Breast epithelium (tissue), 4 donors: ENCODE data around the gene BRD4. TPM values are rescaled to one million over a fixed set of nuclear protein-coding genes. Genes with fewer than 3 reads are reported as not detected.

Experiments used
- DNase-seq, 2 donors: peaks; one replicate each; pipeline ENCODE4 v3.0.0-alpha.2; 2019; ENCODE audit warnings: low spot score in 2 of 2
- H3K27ac ChIP-seq, 2 donors: fragments of 200-600 bp; sonication (generic) in 1 of 2; one replicate each; pipeline ENCODE4 v1.5.1; 2016 to 2019; ENCODE audit warnings: mild to moderate bottlenecking in 1 of 2
- H3K27me3 ChIP-seq, 2 donors: fragments of 200-600 bp; sonication (generic) in 1 of 2; one replicate each; pipeline versions ENCODE4 v1.5.1 to v1.6.0; 2017 to 2019; ENCODE audit warnings: control low read depth in 1 of 2, mild to moderate bottlenecking in 1 of 2
- H3K36me3 ChIP-seq: fragments of 200-600 bp; one replicate; pipeline ENCODE4 v1.5.1; 2019
- H3K4me1 ChIP-seq, 2 donors: fragments of 200-600 bp; sonication (generic); one replicate each; pipeline ENCODE4 v1.5.1; 2016 to 2019; ENCODE audit warnings: control low read depth in 1 of 2
- H3K4me3 ChIP-seq, 3 donors: fragments of 200-600 bp; sonication (generic); 1 replicate in 2 of 3; 2 replicates in 1 of 3; pipeline ENCODE4 v1.5.1; 2016 to 2019; ENCODE audit warnings: mild to moderate bottlenecking in 3 of 3, moderate library complexity in 2 of 3
- H3K9me3 ChIP-seq, 2 donors: fragments of 200-600 bp; sonication (generic) in 1 of 2; one replicate each; pipeline ENCODE4 v1.5.1; 2016 to 2019; ENCODE audit warnings: control low read depth in 1 of 2
- POLR2A ChIP-seq: fragments of 450-650 bp; IDR thresholded peaks from one replicate; pipeline ENCODE4 v1.6.1; 2016; ENCODE audit warnings: antibody characterized with exemption, mild to moderate bottlenecking, moderate library complexity
- POLR2AphosphoS5 ChIP-seq, 3 donors: sonication (generic); formaldehyde crosslinking; IDR thresholded peaks; one replicate each; pipeline ENCODE4 v1.6.1; 2017; ENCODE audit warnings: antibody characterized with exemption in 3 of 3
- intact Hi-C: fragments of 100-400 bp; cut with DNase I; formaldehyde crosslinking; loops from one replicate; pipeline ENCODE4 v1.15.1; 2023; ENCODE audit warnings: low total_unique reads
- total RNA-seq, 3 donors: library from RNA; depleted of rRNA; stranded (reverse); fragments of >200 nt; gene quantifications; one replicate each; pipeline ENCODE4 v1.1.0, GENCODE V29; 2016
- TF ChIP-seq, protein P1 (sequence below), 3 donors: fragments of 450-650 bp; IDR thresholded peaks; one replicate each; pipeline ENCODE4 v1.5.1; 2016 to 2017; ENCODE audit warnings: antibody characterized with exemption in 3 of 3, mild to moderate bottlenecking in 3 of 3, moderate library complexity in 3 of 3

The BRD4 gene
- total RNA-seq, 3 donors from 2014 or later = 25.6 to 37.5 (median 33.8) TPM

- intact Hi-C loops = no loop called here
- Histone ChIP-seq H3K9me3 (no peaks in the 10 kb centered on the region), H3K36me3 (no peaks in the 10 kb centered on the region), H3K27ac (peak overlapping the region in 1 of 2 donors; percentile 69), H3K4me1 (peaks cover 5 to 8% of the 10 kb centered on the region in 2 donors), H3K4me3 (no peak overlapping the region), H3K27me3 (no peaks in the 10 kb centered on the region)
- TF ChIP-seq, protein P1, sequence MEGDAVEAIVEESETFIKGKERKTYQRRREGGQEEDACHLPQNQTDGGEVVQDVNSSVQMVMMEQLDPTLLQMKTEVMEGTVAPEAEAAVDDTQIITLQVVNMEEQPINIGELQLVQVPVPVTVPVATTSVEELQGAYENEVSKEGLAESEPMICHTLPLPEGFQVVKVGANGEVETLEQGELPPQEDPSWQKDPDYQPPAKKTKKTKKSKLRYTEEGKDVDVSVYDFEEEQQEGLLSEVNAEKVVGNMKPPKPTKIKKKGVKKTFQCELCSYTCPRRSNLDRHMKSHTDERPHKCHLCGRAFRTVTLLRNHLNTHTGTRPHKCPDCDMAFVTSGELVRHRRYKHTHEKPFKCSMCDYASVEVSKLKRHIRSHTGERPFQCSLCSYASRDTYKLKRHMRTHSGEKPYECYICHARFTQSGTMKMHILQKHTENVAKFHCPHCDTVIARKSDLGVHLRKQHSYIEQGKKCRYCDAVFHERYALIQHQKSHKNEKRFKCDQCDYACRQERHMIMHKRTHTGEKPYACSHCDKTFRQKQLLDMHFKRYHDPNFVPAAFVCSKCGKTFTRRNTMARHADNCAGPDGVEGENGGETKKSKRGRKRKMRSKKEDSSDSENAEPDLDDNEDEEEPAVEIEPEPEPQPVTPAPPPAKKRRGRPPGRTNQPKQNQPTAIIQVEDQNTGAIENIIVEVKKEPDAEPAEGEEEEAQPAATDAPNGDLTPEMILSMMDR (IDR thresholded peaks at IDR 0.05) = no peak
- no peak for TF ChIP-seq POLR2A
- no peak for TF ChIP-seq POLR2AphosphoS5 (IDR thresholded peaks at IDR 0.05)
- DNase-seq = no peak
Observed at GRCh38 chr19:15227261-15227660, 105.1 kb downstream of the BRD4 start.

DNA sequence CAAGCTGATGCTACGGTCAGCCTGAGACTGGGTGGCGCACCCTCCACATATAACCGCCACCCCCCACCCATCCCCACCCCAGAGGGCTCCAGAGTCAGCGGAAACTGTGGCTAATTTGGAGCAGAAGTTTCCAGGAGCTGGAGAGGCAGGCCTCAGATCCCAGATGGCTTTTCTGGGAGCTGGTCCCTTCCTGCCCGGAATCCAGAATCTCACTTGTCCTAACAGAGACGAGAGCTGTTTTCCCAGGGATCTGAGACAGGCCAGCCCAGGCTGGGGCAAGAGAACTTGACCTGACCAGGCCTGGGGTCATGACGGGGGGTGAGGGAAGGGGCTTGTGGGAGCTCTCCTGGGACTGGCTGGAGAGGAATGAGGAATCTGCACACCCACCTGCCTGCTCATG, 106.6 kb downstream of the BRD4 start:
- no peak overlapping the region for H3K4me3 ChIP-seq
- H3K27ac ChIP-seq = peak overlapping the region in 1 of 2 donors; percentile 69
- H3K4me1 ChIP-seq = peaks cover 0 to 5% of the 10 kb centered on the region in 2 donors
- no peaks in the 10 kb centered on the region for H3K36me3 ChIP-seq
- no peaks in the 10 kb centered on the region for H3K9me3 ChIP-seq
- no peaks in the 10 kb centered on the region for H3K27me3 ChIP-seq
- DNase-seq = no peak
- TF ChIP-seq POLR2AphosphoS5 (IDR thresholded peaks at IDR 0.05) (no peak), POLR2A (no peak)
- TF ChIP-seq, protein P1 (IDR thresholded peaks at IDR 0.05) = no peak
- intact Hi-C loops = no loop called here

GRCh38 chr19:15223649-15224361, 108.5 kb downstream of the BRD4 start:
- H3K4me1 ChIP-seq = peaks cover 0 to 5% of the 10 kb centered on the region in 2 donors
- no peaks in the 10 kb centered on the region for H3K27me3 ChIP-seq
- H3K4me3 ChIP-seq = peak overlapping the region; percentile 59 to 85 (median 61)
- H3K36me3 ChIP-seq = no peaks in the 10 kb centered on the region
- TF ChIP-seq POLR2AphosphoS5 (IDR thresholded peaks at IDR 0.05) = peak in 1 of 3 donors; percentile 15
- no peak for TF ChIP-seq POLR2A
- intact Hi-C loops = no loop called here
- no peak for DNase-seq
- no peaks in the 10 kb centered on the region for H3K9me3 ChIP-seq
- H3K27ac ChIP-seq = peak overlapping the region; percentile 46 to 89

GRCh38 chr19:15222738-15223648, 109.3 kb downstream of the BRD4 start:
- H3K4me1 ChIP-seq = peaks cover 0 to 5% of the 10 kb centered on the region in 2 donors
- peak overlapping the region; percentile 46 to 89 for H3K27ac ChIP-seq
- DNase-seq = peak; percentile 78
- TF ChIP-seq POLR2A (no peak), POLR2AphosphoS5 (IDR thresholded peaks at IDR 0.05) (peak in 1 of 3 donors; percentile 21)
- TF ChIP-seq, protein P1 (IDR thresholded peaks at IDR 0.05) = no peak
- no peaks in the 10 kb centered on the region for H3K27me3 ChIP-seq
- peak overlapping the region; percentile 59 to 85 (median 61) for H3K4me3 ChIP-seq
- intact Hi-C loops = no loop called here
- no peaks in the 10 kb centered on the region for H3K36me3 ChIP-seq
- no peaks in the 10 kb centered on the region for H3K9me3 ChIP-seq

DNA sequence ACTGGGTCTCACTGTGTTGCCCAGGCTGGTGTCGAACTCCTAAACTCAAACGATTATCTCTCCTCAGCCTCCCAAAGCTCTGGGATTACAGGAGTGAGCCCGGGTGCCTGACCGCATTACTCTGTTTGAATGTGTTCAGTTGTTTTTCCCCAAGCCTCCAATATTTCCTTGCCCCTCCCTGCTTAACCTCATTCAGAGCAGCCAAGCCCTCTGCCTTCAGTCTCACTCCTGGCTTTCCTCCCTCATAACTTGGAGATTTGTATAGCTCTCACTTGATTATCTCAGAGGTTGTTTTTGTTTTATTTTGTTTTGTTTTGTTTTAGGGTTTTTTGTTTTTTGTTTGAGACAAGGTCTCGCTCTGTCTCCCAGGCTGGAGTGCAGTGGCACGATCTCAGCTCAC, 111.5 kb downstream of the BRD4 start:
- no peaks in the 10 kb centered on the region for H3K36me3 ChIP-seq
- H3K27ac ChIP-seq = no peak overlapping the region
- DNase-seq = no peak
- TF ChIP-seq POLR2AphosphoS5 (IDR thresholded peaks at IDR 0.05) (no peak), POLR2A (no peak)
- TF ChIP-seq, protein P1 (IDR thresholded peaks at IDR 0.05) = no peak
- no peak overlapping the region for H3K4me3 ChIP-seq
- peaks cover 0 to 5% of the 10 kb centered on the region in 2 donors for H3K4me1 ChIP-seq
- no peaks in the 10 kb centered on the region for H3K27me3 ChIP-seq
- no peaks in the 10 kb centered on the region for H3K9me3 ChIP-seq
- intact Hi-C loops = no loop called here
